Heart left ventricle (tissue), 16 donors: ENCODE measurements around the gene CAPZA1. TPM values are rescaled to one million over a fixed set of nuclear protein-coding genes. Genes with fewer than 3 reads are reported as not detected.

Source experiments
- ATAC-seq, 4 donors: fragments of 200-7000 bp; cut with Tn5 transposase; one replicate each; pipeline ENCODE4 v1.9.1; 2020 to 2022; ENCODE audit warnings: moderate library complexity in 4 of 4, mild to moderate bottlenecking in 3 of 4, moderate number of reproducible peaks in 1 of 4
- DNase-seq, 5 donors: peaks; one replicate each; pipeline ENCODE4 v3.0.0-alpha.2; 2020
- H3K27ac ChIP-seq, 12 donors: fragments of 200-600 bp; sonication (generic) in 4 of 12; one replicate each; pipeline versions ENCODE4 v1.5.0 to v1.8.0; 2016 to 2022; ENCODE audit warnings: mild to moderate bottlenecking in 2 of 12
- H3K27me3 ChIP-seq, 9 donors: fragments of 200-600 bp; sonication (generic) in 2 of 9; one replicate each; pipeline versions ENCODE4 v1.5.1 to v1.8.0; 2016 to 2022; ENCODE audit warnings: mild to moderate bottlenecking in 3 of 9
- H3K36me3 ChIP-seq, 9 donors: fragments of 200-600 bp; sonication (generic) in 2 of 9; one replicate each; pipeline versions ENCODE4 v1.5.0 to v1.8.0; 2018 to 2022; ENCODE audit warnings: mild to moderate bottlenecking in 2 of 9
- H3K4me1 ChIP-seq, 12 donors: fragments of 200-600 bp; sonication (generic) in 4 of 12; one replicate each; pipeline versions ENCODE4 v1.5.0 to v1.8.0; 2016 to 2022; ENCODE audit warnings: mild to moderate bottlenecking in 3 of 12
- H3K4me3 ChIP-seq, 12 donors: fragments of 200-600 bp; sonication (generic) in 4 of 12; one replicate each; pipeline versions ENCODE4 v1.5.0 to v1.8.0; 2017 to 2022; ENCODE audit warnings: mild to moderate bottlenecking in 9 of 12, moderate library complexity in 4 of 12
- H3K9me3 ChIP-seq, 12 donors: fragments of 200-600 bp; sonication (generic) in 4 of 12; one replicate each; pipeline versions ENCODE4 v1.5.0 to v1.8.0; 2016 to 2022; ENCODE audit warnings: mild to moderate bottlenecking in 1 of 12
- POLR2A ChIP-seq, 2 donors: fragments of 450-650 bp; IDR thresholded peaks; one replicate each; pipeline ENCODE4 v1.6.1; 2017; ENCODE audit warnings: antibody characterized with exemption in 2 of 2, mild to moderate bottlenecking in 2 of 2, moderate library complexity in 2 of 2
- WGBS, 4 donors: extraction: QIAGEN DNeasy Blood & Tissue Kit in 2 of 4; methylation state at CpG; one replicate each; pipeline versions ENCODE4 v1.1.5 to v1.1.7; 2013 to 2018; 5-methylcytosine and 5-hydroxymethylcytosine counted together
- intact Hi-C, 10 donors: fragments of 100-400 bp; cut with DNase I; formaldehyde crosslinking; loops; one replicate each; pipeline versions ENCODE4 v1.11.1 to v1.14.2; 2022
- polyA plus RNA-seq, 2 donors: library from polyadenylated mRNA; stranded (reverse); fragments of 200-250 nt; gene quantifications; one replicate each; pipeline ENCODE4 v1.2.3, GENCODE V29; 2013
- total RNA-seq, 9 donors: library from RNA; depleted of rRNA in 2 of 9; stranded (reverse); fragments of >200 nt in 2 of 9; fragmentation: NEBNext Ultra II Directional in 3 of 9; extraction: Animal tissue kit (Norgen Biotek cat#: 25700) in 3 of 9; gene quantifications; one replicate each; pipeline versions ENCODE4 v1.1.0 to v1.2.4, GENCODE V29; 2016 to 2023
- TF ChIP-seq, protein P1 (sequence below), 12 donors: fragments of 200-600 bp; sonication (generic) in 4 of 12; IDR thresholded peaks; one replicate each; pipeline versions ENCODE4 v1.5.0 to v1.8.0; 2018 to 2022; ENCODE audit warnings: antibody characterized with exemption in 12 of 12, mild to moderate bottlenecking in 5 of 12
- donor health status: ischemic (EF 13 %, LVEDD 7.1; RV severe dilation, severe dysfunction).
- donor health status: healthy with polysubstance abuse.
- donor health status: DM: no; HTN: yes; CAD: no.
- donor health status: DM: no; HTN: no; CAD: no.
- donor health status: ischemic (EF 25% LVEDD 6.9; RV normal size, moderate dysfunction).
- donor health status: ischemic (EF 25% LVEDD 5.7; RV mildly dilated, moderate dysfunction).
- donor health status: healthy.
- donor health status: DM: yes; HTN: yes; CAD: no.
- donor health status: ischemic (EF 35%, LVEDD 5.7; RV mildly dilated, moderate dysfunction).
- donor health status: nonischemic (EF 11% LVEDD 7.7; RV severe dilation, severe dysfunction).
- donor health status: DM: yes; HTN: yes; CAD: no.
- donor health status: PGD.
- donor health status: ischemic (EF 29% LVEDD 5.4; RV normal size, mild dysfunction).
- donor health status: nonischemic (EF 23%, LVEDD 6.1; RV moderate dilation, normal function).

CAPZA1 gene
- total and polyA plus RNA-seq, 11 donors: 17.0 to 98.4 (median 32.6) TPM

DNA sequence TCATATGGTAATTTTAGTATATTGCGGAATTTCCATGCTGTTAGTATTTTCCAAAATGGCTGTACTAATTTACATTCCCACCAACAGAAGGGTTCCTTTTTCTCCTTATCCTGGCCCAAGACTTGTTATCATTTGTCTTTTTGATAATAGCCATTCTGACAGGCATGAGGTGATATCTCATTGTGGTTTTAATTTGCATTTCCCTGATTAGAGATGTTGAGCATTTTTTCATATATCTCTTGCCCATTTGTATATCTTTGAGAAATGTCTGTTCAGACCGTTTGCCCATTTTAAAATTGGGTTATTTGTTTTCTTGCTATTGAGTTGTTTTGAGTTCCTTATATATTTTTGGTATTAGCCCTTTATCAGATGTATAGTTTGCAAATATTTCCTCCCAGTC, 14.0 kb downstream of the CAPZA1 start:
- ATAC-seq: no peak
- 88 to 96% (median 90%) methylated on average over 2 of the region's 2 CpGs for WGBS, 4 donors
- H3K9me3 ChIP-seq: no peaks in the 10 kb centered on the region
- peaks cover 0 to 36% (median 5%) of the 10 kb centered on the region in 9 donors for H3K36me3 ChIP-seq
- no peak overlapping the region for H3K27ac ChIP-seq
- no peaks in the 10 kb centered on the region for H3K27me3 ChIP-seq
- no peak for TF ChIP-seq POLR2A (IDR thresholded peaks at IDR 0.05)
- TF ChIP-seq, protein P1, sequence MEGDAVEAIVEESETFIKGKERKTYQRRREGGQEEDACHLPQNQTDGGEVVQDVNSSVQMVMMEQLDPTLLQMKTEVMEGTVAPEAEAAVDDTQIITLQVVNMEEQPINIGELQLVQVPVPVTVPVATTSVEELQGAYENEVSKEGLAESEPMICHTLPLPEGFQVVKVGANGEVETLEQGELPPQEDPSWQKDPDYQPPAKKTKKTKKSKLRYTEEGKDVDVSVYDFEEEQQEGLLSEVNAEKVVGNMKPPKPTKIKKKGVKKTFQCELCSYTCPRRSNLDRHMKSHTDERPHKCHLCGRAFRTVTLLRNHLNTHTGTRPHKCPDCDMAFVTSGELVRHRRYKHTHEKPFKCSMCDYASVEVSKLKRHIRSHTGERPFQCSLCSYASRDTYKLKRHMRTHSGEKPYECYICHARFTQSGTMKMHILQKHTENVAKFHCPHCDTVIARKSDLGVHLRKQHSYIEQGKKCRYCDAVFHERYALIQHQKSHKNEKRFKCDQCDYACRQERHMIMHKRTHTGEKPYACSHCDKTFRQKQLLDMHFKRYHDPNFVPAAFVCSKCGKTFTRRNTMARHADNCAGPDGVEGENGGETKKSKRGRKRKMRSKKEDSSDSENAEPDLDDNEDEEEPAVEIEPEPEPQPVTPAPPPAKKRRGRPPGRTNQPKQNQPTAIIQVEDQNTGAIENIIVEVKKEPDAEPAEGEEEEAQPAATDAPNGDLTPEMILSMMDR (IDR thresholded peaks at IDR 0.05): no peak
- DNase-seq: no peak
- intact Hi-C loops: loop anchor here in 1 of 10 donors (5.0 kb wide), 1 partner anchor 39 kb away; the partner anchor contains the start of gene MOV10
- no peak overlapping the region for H3K4me3 ChIP-seq
- H3K4me1 ChIP-seq: peaks cover 5 to 94% (median 29%) of the 10 kb centered on the region in 12 donors

DNA sequence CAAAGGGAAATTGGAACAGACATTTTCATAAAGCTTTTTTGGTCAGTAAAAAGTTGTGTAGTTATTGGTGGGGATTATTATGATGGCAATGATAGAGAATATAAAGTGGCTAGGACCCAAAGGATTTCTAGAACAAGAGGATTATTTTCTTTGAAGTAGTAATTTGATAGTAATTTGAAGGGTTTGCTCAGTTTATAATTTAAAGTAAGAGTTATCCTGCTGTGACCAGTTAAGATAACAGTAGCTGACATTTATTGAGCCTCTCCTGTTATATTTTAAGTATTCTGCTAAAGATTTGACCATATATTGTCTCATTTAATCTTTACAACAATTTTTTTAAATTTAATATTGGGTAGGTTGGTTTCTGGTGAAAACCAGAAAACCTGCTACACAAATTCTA, 14.7 kb downstream of the CAPZA1 start:
- DNase-seq (no peak), ATAC-seq (no peak)
- Histone ChIP-seq H3K4me3 (no peak overlapping the region), H3K4me1 (peaks cover 8 to 90% (median 30%) of the 10 kb centered on the region in 12 donors), H3K9me3 (no peaks in the 10 kb centered on the region), H3K27me3 (no peaks in the 10 kb centered on the region), H3K36me3 (peaks cover 0 to 35% (median 5%) of the 10 kb centered on the region in 9 donors), H3K27ac (no peak overlapping the region)
- intact Hi-C loops: loop anchor here in 1 of 10 donors (5.0 kb wide), 1 partner anchor 38 kb away; the partner anchor contains the start of gene MOV10
- TF ChIP-seq POLR2A (IDR thresholded peaks at IDR 0.05): no peak
- TF ChIP-seq, protein P1 (IDR thresholded peaks at IDR 0.05): no peak

DNA sequence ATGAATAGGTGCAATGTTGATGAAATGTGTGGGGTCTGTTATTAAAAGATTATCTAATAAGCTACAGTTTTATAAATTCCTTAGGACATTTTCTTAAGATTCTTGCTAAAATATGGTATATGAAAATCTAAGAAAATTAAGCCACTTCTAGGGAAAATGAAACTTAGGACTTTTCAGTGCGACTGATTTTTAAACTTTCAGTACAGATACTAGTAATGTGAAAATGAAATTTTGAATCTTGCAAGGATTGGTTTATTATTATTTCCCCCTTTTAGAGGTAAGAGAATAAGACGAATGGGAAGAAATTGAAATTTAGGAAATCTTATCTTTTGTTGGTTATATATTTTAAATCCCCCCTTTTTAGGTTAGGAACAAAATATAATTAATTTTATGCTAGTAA, 16.4 kb downstream of the CAPZA1 start:
- H3K9me3 ChIP-seq: no peaks in the 10 kb centered on the region
- intact Hi-C loops: no loop called here
- H3K4me3 ChIP-seq: peak overlapping the region in 1 of 12 donors; percentile 15
- H3K27ac ChIP-seq: peak overlapping the region in 1 of 12 donors; percentile 47
- WGBS, 4 donors: 80 to 94% (median 86%) methylated on average over 2 of the region's 2 CpGs
- no peaks in the 10 kb centered on the region for H3K27me3 ChIP-seq
- TF ChIP-seq POLR2A (IDR thresholded peaks at IDR 0.05): no peak
- TF ChIP-seq, protein P1 (IDR thresholded peaks at IDR 0.05): no peak
- no peak for DNase-seq
- peaks cover 0 to 18% (median 0%) of the 10 kb centered on the region in 9 donors for H3K36me3 ChIP-seq
- peaks cover 8 to 74% (median 29%) of the 10 kb centered on the region in 12 donors for H3K4me1 ChIP-seq
- no peak for ATAC-seq

DNA sequence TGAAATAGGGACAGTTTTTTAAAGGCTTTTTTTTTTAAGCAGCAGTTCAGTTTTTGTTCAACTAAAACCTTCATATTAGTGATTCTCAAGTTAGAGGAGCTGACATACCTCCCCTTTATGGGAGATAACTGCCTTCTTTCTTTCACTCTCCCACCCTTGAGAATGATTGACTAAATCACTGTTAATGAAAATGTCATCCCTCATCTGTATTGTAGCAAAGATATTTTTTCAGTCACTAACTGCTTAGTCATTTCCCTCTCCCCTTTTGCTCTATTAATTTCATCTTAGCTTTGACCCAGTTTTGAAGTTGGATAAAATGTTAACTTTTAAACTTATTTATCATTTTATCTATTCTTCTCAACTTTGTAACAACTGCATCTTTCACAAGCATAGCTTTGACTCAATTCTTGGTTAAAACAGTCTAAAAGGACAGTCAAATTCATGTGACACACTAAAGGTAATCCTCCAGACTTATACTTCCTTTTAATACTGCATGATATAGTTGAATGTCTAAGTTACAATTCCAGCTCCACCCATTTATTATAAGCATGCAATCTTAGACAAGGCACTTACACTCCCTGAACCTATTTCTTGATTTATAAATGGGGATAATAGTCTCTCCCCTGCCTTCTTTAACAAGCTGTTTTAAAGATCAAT, 17.1 kb downstream of the CAPZA1 start:
- H3K27me3 ChIP-seq: no peaks in the 10 kb centered on the region
- peaks cover 8 to 68% (median 31%) of the 10 kb centered on the region in 12 donors for H3K4me1 ChIP-seq
- no peaks in the 10 kb centered on the region for H3K9me3 ChIP-seq
- peak overlapping the region in 1 of 12 donors; percentile 47 for H3K27ac ChIP-seq
- no peak for DNase-seq
- intact Hi-C loops: no loop called here
- TF ChIP-seq POLR2A (IDR thresholded peaks at IDR 0.05): no peak
- TF ChIP-seq, protein P1 (IDR thresholded peaks at IDR 0.05): no peak
- H3K36me3 ChIP-seq: peaks cover 0 to 15% (median 0%) of the 10 kb centered on the region in 9 donors
- ATAC-seq: no peak
- no peak overlapping the region for H3K4me3 ChIP-seq
